Neuronal stem cell (in vitro differentiated cells): ENCODE measurements around the gene UBL5.
"Not testable (repeated sequence)": the region's sequence is repeated elsewhere in the genome, so short reads cannot be mapped to it uniquely, and the experiment has no call there.

Experiments
- DNase-seq: peaks from one replicate; pipeline ENCODE4 v3.0.0-alpha.2; 2013; ENCODE audit warnings: low spot score
- H2AFZ ChIP-seq: one replicate; pipeline ENCODE4 v1.6.1; 2013; ENCODE audit warnings: mild to moderate bottlenecking, low read length, inconsistent platforms
- H2AK5ac ChIP-seq: 2 replicates; pipeline ENCODE4 v1.6.1; 2013; ENCODE audit warnings: low read depth, mild to moderate bottlenecking, inconsistent platforms, low read length, moderate library complexity, mixed read lengths
- H2BK120ac ChIP-seq: 2 replicates; pipeline ENCODE4 v1.6.1; 2013; ENCODE audit warnings: low read depth, mild to moderate bottlenecking, inconsistent platforms, low read length, moderate library complexity, mixed read lengths
- H2BK12ac ChIP-seq: one replicate; pipeline ENCODE4 v1.6.1; 2013; ENCODE audit warnings: low read length, inconsistent platforms
- H2BK15ac ChIP-seq: 2 replicates; pipeline ENCODE4 v1.6.1; 2013; ENCODE audit warnings: mild to moderate bottlenecking, low read length, inconsistent platforms, mixed read lengths
- H2BK5ac ChIP-seq: one replicate; pipeline ENCODE4 v1.6.1; 2013; ENCODE audit warnings: inconsistent platforms, mild to moderate bottlenecking, low read length, moderate library complexity
- H3K14ac ChIP-seq: one replicate; pipeline ENCODE4 v1.6.1; 2013; ENCODE audit warnings: low read length, inconsistent platforms
- H3K18ac ChIP-seq: 2 replicates; pipeline ENCODE4 v1.6.1; 2013; ENCODE audit warnings: low read length, inconsistent platforms
- H3K23ac ChIP-seq: 2 replicates; pipeline ENCODE4 v1.6.1; 2013; ENCODE audit warnings: low read depth, mild to moderate bottlenecking, mixed read lengths, low read length, inconsistent platforms; ENCODE audit not compliant: poor library complexity
- H3K27ac ChIP-seq: replicated peaks from 3 replicates; pipeline ENCODE4 v1.5.1; 2013; ENCODE audit warnings: low read length, inconsistent platforms
- H3K27me3 ChIP-seq, 3 experiments: 2 replicates each; pipeline ENCODE4 v1.6.1; 2013; ENCODE audit warnings: low read length in 3 of 3, mild to moderate bottlenecking in 2 of 3, inconsistent platforms in 1 of 3, low read depth in 1 of 3, mixed read lengths in 1 of 3, moderate library complexity in 1 of 3; ENCODE audit not compliant: control insufficient read depth in 3 of 3, insufficient read depth in 3 of 3
- H3K36me3 ChIP-seq, 2 donors: replicated peaks in 1 of 2; 2 replicates each; pipeline ENCODE4 v1.6.1; 2013; ENCODE audit warnings: low read length in 2 of 2; ENCODE audit not compliant: control insufficient read depth in 2 of 2, insufficient read depth in 2 of 2
- H3K4ac ChIP-seq: 2 replicates; pipeline ENCODE4 v1.6.1; 2013; ENCODE audit warnings: inconsistent platforms, mild to moderate bottlenecking, low read length, moderate library complexity
- H3K4me1 ChIP-seq, 2 donors: 1 replicate in 1 of 2; 2 replicates in 1 of 2; pipeline ENCODE4 v1.6.1; 2013; ENCODE audit warnings: low read length in 2 of 2, low read depth in 1 of 2; ENCODE audit not compliant: control insufficient read depth in 2 of 2, insufficient read depth in 1 of 2
- H3K4me2 ChIP-seq: one replicate; pipeline ENCODE4 v1.6.1; 2013; ENCODE audit warnings: mild to moderate bottlenecking, low read length, inconsistent platforms; ENCODE audit not compliant: insufficient read depth, poor library complexity, severe bottlenecking
- H3K4me3 ChIP-seq, 2 donors: 2 replicates each; pipeline ENCODE4 v1.5.1; 2013; ENCODE audit warnings: low read length in 2 of 2, mild to moderate bottlenecking in 2 of 2, inconsistent platforms in 1 of 2, moderate library complexity in 1 of 2
- H3K79me1 ChIP-seq: one replicate; pipeline ENCODE4 v1.6.1; 2013; ENCODE audit warnings: low read depth, mild to moderate bottlenecking, inconsistent platforms, low read length, moderate library complexity
- H3K9ac ChIP-seq: one replicate; pipeline ENCODE4 v1.6.1; 2013; ENCODE audit warnings: mild to moderate bottlenecking, low read depth, low read length, inconsistent platforms; ENCODE audit not compliant: poor library complexity
- H3K9me3 ChIP-seq, 2 donors: replicated peaks in 1 of 2; 2 replicates each; pipeline versions ENCODE3 to v1.6.1; 2013; ENCODE audit warnings: low read length in 2 of 2, mild to moderate bottlenecking in 2 of 2, inconsistent platforms in 1 of 2, low read depth in 1 of 2, mixed read lengths in 1 of 2, moderate library complexity in 1 of 2; ENCODE audit not compliant: control insufficient read depth in 2 of 2, insufficient read depth in 1 of 2
- H4K8ac ChIP-seq: one replicate; pipeline ENCODE4 v1.6.1; 2013; ENCODE audit warnings: low read depth, mild to moderate bottlenecking, inconsistent platforms, low read length, moderate library complexity
- H4K91ac ChIP-seq: one replicate; pipeline ENCODE4 v1.6.1; 2013; ENCODE audit warnings: low read length, low read depth, mild to moderate bottlenecking, inconsistent platforms; ENCODE audit not compliant: poor library complexity
- WGBS, 2 donors: extraction: QIAGEN DNeasy Blood & Tissue Kit; methylation state at CpG; one replicate each; pipeline ENCODE4 v1.1.7; 2013; ENCODE audit warnings: missing lambda C conversion rate in 2 of 2, mixed read lengths in 1 of 2; ENCODE audit not compliant: insufficient read length in 2 of 2, insufficient replicate concordance in 1 of 2; ENCODE audit errors: extremely low coverage in 2 of 2; 5-methylcytosine and 5-hydroxymethylcytosine counted together

UBL5 gene

GRCh38 chr19:9839415-9839814 is 11.7 kb downstream of the UBL5 start:
- Histone ChIP-seq H4K8ac (no peak overlapping the region), H2BK15ac (no peak overlapping the region), H3K27ac (no peak overlapping the region), H3K9me3 (no peaks in the 10 kb centered on the region), H3K23ac (no peak overlapping the region), H2BK120ac (no peak overlapping the region), H3K36me3 (peaks cover 42 to 72% of the 10 kb centered on the region in 2 donors), H3K27me3 (no peaks in the 10 kb centered on the region), H3K14ac (no peak overlapping the region), H2AFZ (no peak overlapping the region), H3K18ac (no peak overlapping the region), H3K9ac (no peak overlapping the region), H2BK12ac (no peak overlapping the region), H3K4me1 (peaks cover 3 to 4% of the 10 kb centered on the region in 2 donors), H3K4me3 (no peak overlapping the region), H2BK5ac (no peak overlapping the region), H4K91ac (no peak overlapping the region), H3K79me1 (peaks cover 17% of the 10 kb centered on the region), H2AK5ac (no peak overlapping the region), H3K4me2 (no peak overlapping the region), H3K4ac (no peak overlapping the region)
- WGBS, 2 donors = no CpG with 5 or more reads among the region's 1 CpG
- DNase-seq = no peak

GRCh38 chr19:9842834-9843625 is 15.3 kb downstream of the UBL5 start:
- no CpG with 5 or more reads among the region's 9 CpGs for WGBS, 2 donors
- no peak overlapping the region for H2BK120ac ChIP-seq
- H3K4me2 ChIP-seq = no peak overlapping the region

GRCh38 chr19:9843626-9844273 is 16.0 kb downstream of the UBL5 start:
- not testable (repeated sequence) for H3K4me1 ChIP-seq, H2BK120ac ChIP-seq, H3K18ac ChIP-seq, H2AFZ ChIP-seq, H3K27me3 ChIP-seq, H2BK15ac ChIP-seq, H4K91ac ChIP-seq, H3K4me2 ChIP-seq, H3K23ac ChIP-seq, H2BK12ac ChIP-seq, DNase-seq, H3K9me3 ChIP-seq, H3K79me1 ChIP-seq, H3K4ac ChIP-seq, H2BK5ac ChIP-seq, H3K27ac ChIP-seq, H4K8ac ChIP-seq, H3K4me3 ChIP-seq, H3K9ac ChIP-seq, H3K14ac ChIP-seq, H2AK5ac ChIP-seq
- peaks cover 56 to 99% of the 10 kb centered on the region in 2 donors for H3K36me3 ChIP-seq
- WGBS, 2 donors = no CpG with 5 or more reads among the region's 12 CpGs

More at GRCh38 chr19:9842834-9843625, 15.3 kb downstream of the UBL5 start:
- no peak overlapping the region for H2BK12ac ChIP-seq
- H3K9ac ChIP-seq = no peak overlapping the region
- H3K36me3 ChIP-seq = peaks cover 55 to 99% of the 10 kb centered on the region in 2 donors
- H2BK15ac ChIP-seq = no peak overlapping the region
- H3K23ac ChIP-seq = no peak overlapping the region
- H3K79me1 ChIP-seq = peaks cover 14% of the 10 kb centered on the region
- no peak overlapping the region for H4K8ac ChIP-seq
- H3K27ac ChIP-seq = no peak overlapping the region
- H3K4me3 ChIP-seq = no peak overlapping the region
- no peaks in the 10 kb centered on the region for H3K4me1 ChIP-seq
- H4K91ac ChIP-seq = no peak overlapping the region
- no peak overlapping the region for H2AK5ac ChIP-seq
- no peak overlapping the region for H3K14ac ChIP-seq
- DNase-seq = no peak
- H3K9me3 ChIP-seq = no peaks in the 10 kb centered on the region
- H3K4ac ChIP-seq = no peak overlapping the region
- H3K18ac ChIP-seq = no peak overlapping the region
- H2AFZ ChIP-seq = no peak overlapping the region
- no peaks in the 10 kb centered on the region for H3K27me3 ChIP-seq
- no peak overlapping the region for H2BK5ac ChIP-seq

GRCh38 chr19:9847087-9847671 is 19.5 kb downstream of the UBL5 start:
- H3K27me3 ChIP-seq = no peaks in the 10 kb centered on the region
- no peak overlapping the region for H3K4me2 ChIP-seq
- H3K4me1 ChIP-seq = peaks cover 0 to 9% of the 10 kb centered on the region in 2 donors
- H2AK5ac ChIP-seq = peak overlapping the region; percentile 54
- H3K14ac ChIP-seq = no peak overlapping the region
- WGBS, 2 donors = no CpG with 5 or more reads among the region's 13 CpGs
- H2BK12ac ChIP-seq = no peak overlapping the region
- no peak overlapping the region for H4K91ac ChIP-seq
- H4K8ac ChIP-seq = no peak overlapping the region
- H3K79me1 ChIP-seq = peaks cover 4% of the 10 kb centered on the region
- peak overlapping the region; percentile 77 for H3K23ac ChIP-seq
- H2BK15ac ChIP-seq = no peak overlapping the region
- no peak overlapping the region for H3K18ac ChIP-seq
- no peak overlapping the region for H3K27ac ChIP-seq
- no peak overlapping the region for H3K4ac ChIP-seq
- peak overlapping the region; percentile 10 for H2BK5ac ChIP-seq
- no peak overlapping the region for H2AFZ ChIP-seq
- H3K9ac ChIP-seq = peak overlapping the region; percentile 50
- no peak overlapping the region for H3K4me3 ChIP-seq
- DNase-seq = no peak
- no peaks in the 10 kb centered on the region for H3K9me3 ChIP-seq
- no peak overlapping the region for H2BK120ac ChIP-seq
- H3K36me3 ChIP-seq = peaks cover 41 to 85% of the 10 kb centered on the region in 2 donors
